ENCODE measurements around the gene PPP1R14D. TPM values are rescaled to one million over a fixed set of nuclear protein-coding genes. Genes with fewer than 3 reads are reported as not detected.

Gene PPP1R14D
- total RNA-seq, 1 experiment from 2014 or later = 0.64 TPM

- ChIA-PET POLR2A (no interaction called here), CTCF (no interaction called here)
- Histone ChIP-seq H3K27me3 (ENCODE audit: control insufficient read depth, insufficient read depth, low read length) (no peaks in the 10 kb centered on the region), H3K4me1 (ENCODE audit: control insufficient read depth, insufficient read depth, low read length) (peaks cover 41% of the 10 kb centered on the region), H3K9me3 (ENCODE audit: control insufficient read depth, insufficient read depth, low read depth, low read length) (no peaks in the 10 kb centered on the region), H3K36me3 (ENCODE audit: control insufficient read depth, insufficient read depth, low read length) (no peaks in the 10 kb centered on the region), H3K27ac (ENCODE audit: low read length) (no peak overlapping the region), H3K4me3 (ENCODE audit: low read depth in 2 of 2, low read length in 2 of 2) (no peak overlapping the region)
- intact Hi-C loops (cut with micrococcal nuclease; ENCODE audit: unreplicated experiment) (no loop called here), in situ Hi-C loops (cut with HindIII; ENCODE audit: low pct_unique_long_range_greater_than_20kb, low sequenced_read_pairs) (no loop called here)
- ATAC-seq = no peak
- DNase-seq (ENCODE audit: low read depth, low spot score) = no peak
- TF ChIP-seq SIN3A (IDR thresholded peaks at IDR 0.05; ENCODE audit: borderline replicate concordance, insufficient read depth, low read depth, low read length) (no peak), TCF7L2 (IDR thresholded peaks at IDR 0.05; ENCODE audit: low read depth, low read length) (no peak), POLR2AphosphoS5 (IDR thresholded peaks at IDR 0.05; ENCODE audit: low read depth, low read length) (no peak)
- TF ChIP-seq, protein P1, sequence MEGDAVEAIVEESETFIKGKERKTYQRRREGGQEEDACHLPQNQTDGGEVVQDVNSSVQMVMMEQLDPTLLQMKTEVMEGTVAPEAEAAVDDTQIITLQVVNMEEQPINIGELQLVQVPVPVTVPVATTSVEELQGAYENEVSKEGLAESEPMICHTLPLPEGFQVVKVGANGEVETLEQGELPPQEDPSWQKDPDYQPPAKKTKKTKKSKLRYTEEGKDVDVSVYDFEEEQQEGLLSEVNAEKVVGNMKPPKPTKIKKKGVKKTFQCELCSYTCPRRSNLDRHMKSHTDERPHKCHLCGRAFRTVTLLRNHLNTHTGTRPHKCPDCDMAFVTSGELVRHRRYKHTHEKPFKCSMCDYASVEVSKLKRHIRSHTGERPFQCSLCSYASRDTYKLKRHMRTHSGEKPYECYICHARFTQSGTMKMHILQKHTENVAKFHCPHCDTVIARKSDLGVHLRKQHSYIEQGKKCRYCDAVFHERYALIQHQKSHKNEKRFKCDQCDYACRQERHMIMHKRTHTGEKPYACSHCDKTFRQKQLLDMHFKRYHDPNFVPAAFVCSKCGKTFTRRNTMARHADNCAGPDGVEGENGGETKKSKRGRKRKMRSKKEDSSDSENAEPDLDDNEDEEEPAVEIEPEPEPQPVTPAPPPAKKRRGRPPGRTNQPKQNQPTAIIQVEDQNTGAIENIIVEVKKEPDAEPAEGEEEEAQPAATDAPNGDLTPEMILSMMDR (IDR thresholded peaks at IDR 0.05) = no peak
- TF ChIP-seq, protein P2, sequence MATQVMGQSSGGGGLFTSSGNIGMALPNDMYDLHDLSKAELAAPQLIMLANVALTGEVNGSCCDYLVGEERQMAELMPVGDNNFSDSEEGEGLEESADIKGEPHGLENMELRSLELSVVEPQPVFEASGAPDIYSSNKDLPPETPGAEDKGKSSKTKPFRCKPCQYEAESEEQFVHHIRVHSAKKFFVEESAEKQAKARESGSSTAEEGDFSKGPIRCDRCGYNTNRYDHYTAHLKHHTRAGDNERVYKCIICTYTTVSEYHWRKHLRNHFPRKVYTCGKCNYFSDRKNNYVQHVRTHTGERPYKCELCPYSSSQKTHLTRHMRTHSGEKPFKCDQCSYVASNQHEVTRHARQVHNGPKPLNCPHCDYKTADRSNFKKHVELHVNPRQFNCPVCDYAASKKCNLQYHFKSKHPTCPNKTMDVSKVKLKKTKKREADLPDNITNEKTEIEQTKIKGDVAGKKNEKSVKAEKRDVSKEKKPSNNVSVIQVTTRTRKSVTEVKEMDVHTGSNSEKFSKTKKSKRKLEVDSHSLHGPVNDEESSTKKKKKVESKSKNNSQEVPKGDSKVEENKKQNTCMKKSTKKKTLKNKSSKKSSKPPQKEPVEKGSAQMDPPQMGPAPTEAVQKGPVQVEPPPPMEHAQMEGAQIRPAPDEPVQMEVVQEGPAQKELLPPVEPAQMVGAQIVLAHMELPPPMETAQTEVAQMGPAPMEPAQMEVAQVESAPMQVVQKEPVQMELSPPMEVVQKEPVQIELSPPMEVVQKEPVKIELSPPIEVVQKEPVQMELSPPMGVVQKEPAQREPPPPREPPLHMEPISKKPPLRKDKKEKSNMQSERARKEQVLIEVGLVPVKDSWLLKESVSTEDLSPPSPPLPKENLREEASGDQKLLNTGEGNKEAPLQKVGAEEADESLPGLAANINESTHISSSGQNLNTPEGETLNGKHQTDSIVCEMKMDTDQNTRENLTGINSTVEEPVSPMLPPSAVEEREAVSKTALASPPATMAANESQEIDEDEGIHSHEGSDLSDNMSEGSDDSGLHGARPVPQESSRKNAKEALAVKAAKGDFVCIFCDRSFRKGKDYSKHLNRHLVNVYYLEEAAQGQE (IDR thresholded peaks at IDR 0.05; ENCODE audit: insufficient read depth in 1 of 2, low read depth in 2 of 2, low read length in 1 of 2) = no peak
- BruUV-seq (replicated peaks) = no TSS peak
Observed at GRCh38 chr15:40768521-40769273, 59.8 kb downstream of the PPP1R14D start.

DNA sequence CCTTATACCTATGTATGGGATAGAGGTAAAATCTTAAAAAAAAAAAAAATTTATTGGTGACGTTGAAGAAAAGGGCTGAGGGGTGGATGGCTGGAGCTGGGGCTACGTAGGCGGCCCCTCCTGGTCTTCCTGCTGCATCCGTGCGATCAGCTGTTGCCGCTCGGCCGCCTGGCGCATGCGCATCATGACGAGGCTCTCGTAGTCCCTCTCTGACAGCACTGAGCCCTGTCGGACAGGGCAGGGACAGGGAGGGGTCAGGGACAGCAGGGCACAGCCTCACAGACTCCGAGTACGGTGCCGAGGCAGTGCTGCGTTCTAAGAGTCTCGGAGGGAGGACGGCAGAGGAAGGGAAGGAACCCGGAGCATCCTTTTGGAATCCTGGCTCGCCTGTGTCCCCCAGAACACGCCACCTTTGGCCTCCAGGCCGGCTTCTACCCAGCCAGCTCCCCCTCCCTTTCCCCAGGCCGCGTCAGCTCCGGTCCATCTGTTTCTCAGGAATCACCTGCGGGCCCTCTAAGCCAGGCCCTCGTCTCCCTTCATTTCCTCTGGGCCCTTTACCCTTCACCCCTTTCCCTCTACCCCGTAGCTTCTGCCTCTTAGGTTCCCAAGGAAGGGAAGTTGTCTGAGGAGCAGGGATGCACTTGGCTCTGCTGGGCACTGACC lies 60.5 kb downstream of the PPP1R14D start:
- no peaks in the 10 kb centered on the region for H3K36me3 ChIP-seq (ENCODE audit: control insufficient read depth, insufficient read depth, low read length)
- BruUV-seq (replicated peaks) = no TSS peak
- peaks cover 45% of the 10 kb centered on the region for H3K4me1 ChIP-seq (ENCODE audit: control insufficient read depth, insufficient read depth, low read length)
- no peak for TF ChIP-seq TCF7L2 (IDR thresholded peaks at IDR 0.05; ENCODE audit: low read depth, low read length)
- TF ChIP-seq POLR2AphosphoS5 (IDR thresholded peaks at IDR 0.05; ENCODE audit: low read depth, low read length) = no peak
- TF ChIP-seq, protein P2 (IDR thresholded peaks at IDR 0.05; ENCODE audit: insufficient read depth in 1 of 2, low read depth in 2 of 2, low read length in 1 of 2) = no peak
- TF ChIP-seq SIN3A (IDR thresholded peaks at IDR 0.05; ENCODE audit: borderline replicate concordance, insufficient read depth, low read depth, low read length) = no peak
- TF ChIP-seq, protein P1 (IDR thresholded peaks at IDR 0.05) = no peak
- no peak overlapping the region for H3K27ac ChIP-seq (ENCODE audit: low read length)
- ATAC-seq (no peak), DNase-seq (ENCODE audit: low read depth, low spot score) (no peak)
- in situ Hi-C loops (cut with HindIII; ENCODE audit: low pct_unique_long_range_greater_than_20kb, low sequenced_read_pairs) = no loop called here
- no peaks in the 10 kb centered on the region for H3K27me3 ChIP-seq (ENCODE audit: control insufficient read depth, insufficient read depth, low read length)
- H3K4me3 ChIP-seq (ENCODE audit: low read depth in 2 of 2, low read length in 2 of 2) = no peak overlapping the region
- intact Hi-C loops (cut with micrococcal nuclease; ENCODE audit: unreplicated experiment) = no loop called here
- ChIA-PET POLR2A (interaction anchor here (0.6 kb wide), 1 partner anchor 18 kb away, joined by 5 read pairs; no protein-coding TSS in a partner anchor), CTCF (no interaction called here)
- no peaks in the 10 kb centered on the region for H3K9me3 ChIP-seq (ENCODE audit: control insufficient read depth, insufficient read depth, low read depth, low read length)
